ENCODE measurements around the gene YRDC. TPM values are rescaled to one million over a fixed set of nuclear protein-coding genes. Genes with fewer than 3 reads are reported as not detected.

Gene YRDC
- total RNA-seq, 1 experiment from 2014 or later: 41.4 TPM

GRCh38 chr1:37851262-37851661 lies 43.3 kb upstream of the YRDC start (continued):
- TF ChIP-seq REST (IDR thresholded peaks at IDR 0.05; ENCODE audit: low read depth) (no peak), ZNF274 (IDR thresholded peaks at IDR 0.05; ENCODE audit: low read depth, low read length) (no peak), EZH2 (IDR thresholded peaks at IDR 0.05) (no peak)

DNA sequence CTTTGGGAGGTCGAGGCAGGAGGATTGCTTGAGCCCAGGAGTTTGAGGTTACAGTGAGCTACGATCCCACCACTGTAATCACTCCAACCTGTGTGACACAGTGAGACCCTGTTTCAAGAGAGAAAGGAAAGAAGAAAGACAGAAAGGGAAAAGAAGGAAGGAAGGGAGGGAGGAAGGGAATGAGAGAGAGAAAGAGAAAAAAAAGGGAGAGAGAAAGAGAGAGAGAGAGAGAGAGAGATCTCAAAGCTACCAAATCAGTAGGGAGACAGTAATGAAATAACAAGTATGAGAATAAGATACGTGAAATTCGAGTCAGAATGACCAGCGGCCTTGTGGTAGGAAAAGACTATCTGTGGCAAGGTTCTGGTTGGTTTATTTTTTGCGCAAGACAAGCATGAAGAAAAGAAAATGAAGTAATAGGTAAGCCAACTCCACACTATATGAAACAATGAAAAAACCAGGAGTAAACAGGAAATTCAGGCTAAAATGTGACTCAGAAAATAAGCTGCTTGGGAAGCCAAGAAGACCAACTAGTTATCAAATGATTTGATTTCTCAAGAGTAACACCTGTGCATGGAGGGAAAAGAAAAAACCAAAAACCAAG lies 42.4 kb upstream of the YRDC start:
- ATAC-seq (no peak), DNase-seq (ENCODE audit: low read depth, low spot score) (no peak)
- Histone ChIP-seq H3K9me2 (ENCODE audit: insufficient read depth) (no peaks in the 10 kb centered on the region), H3K27me3 (ENCODE audit: insufficient read depth, low read length) (no peaks in the 10 kb centered on the region), H3K4me1 (ENCODE audit: control insufficient read depth in 1 of 2, insufficient read depth in 2 of 2, low read length in 2 of 2) (no peaks in the 10 kb centered on the region), H3K27ac (ENCODE audit: low read depth, low read length) (no peak overlapping the region), H3K79me2 (ENCODE audit: insufficient read depth, low read length) (peaks cover 91% of the 10 kb centered on the region), H3K9me3 (ENCODE audit: control insufficient read depth in 1 of 2, insufficient read depth in 1 of 2, low read depth in 1 of 2, low read length in 2 of 2) (no peaks in the 10 kb centered on the region), H3K4me2 (ENCODE audit: low read length) (no peak overlapping the region), H4K20me1 (ENCODE audit: insufficient read depth) (peaks cover 4% of the 10 kb centered on the region; the same call in 1 of the 2 replicates), H2AFZ (ENCODE audit: low read depth, low read length, poor library complexity, severe bottlenecking) (no peak overlapping the region), H3K36me3 (ENCODE audit: control insufficient read depth in 1 of 2, insufficient read depth in 2 of 2, low read length in 2 of 2) (peaks cover 5 to 19% of the 10 kb centered on the region in 2 experiments; a peak in 3 of 4 replicates), H3K4me3 (replicated peaks in 1 of 2; ENCODE audit: low read depth in 1 of 2, low read length in 2 of 2) (no peak overlapping the region), H3K9ac (ENCODE audit: low read length) (no peak overlapping the region)
- intact Hi-C loops (cut with micrococcal nuclease): no loop called here
- ChIA-PET RAD21 (ENCODE audit: low non-redundant PET in 1 of 2, low total read pairs in 2 of 2, uncharacterized antibody in 2 of 2, unreplicated experiment in 2 of 2) (no interaction called here), CTCF (interaction anchor here (2.0 kb wide), 1 partner anchor 9 kb away, joined by 10 read pairs; the partner anchor contains the start of gene MTF1), POLR2A (no interaction called here)
- BruUV-seq (replicated peaks): no TSS peak
- no peak for TF ChIP-seq EZH2phosphoT487 (IDR thresholded peaks at IDR 0.05; ENCODE audit: borderline replicate concordance)
- TF ChIP-seq ZBTB33 (IDR thresholded peaks at IDR 0.05; ENCODE audit: extremely low read depth, insufficient replicate concordance, low read length): no peak

All from HCT116 (cell line).